D341Med (cell line): Measurements from ENCODE around the gene ZBTB8A.
"Not testable (repeated sequence)": the region's sequence is repeated elsewhere in the genome, so short reads cannot be mapped to it uniquely, and the experiment has no call there.

Experiments
- DNase-seq: peaks from one replicate; pipeline ENCODE4 v3.0.0; 2012; ENCODE audit warnings: low spot score

Gene ZBTB8A

GRCh38 chr1:32538887-32539583 lies at the start of gene ZBTB8A:
Gene ZBTB8A, plus strand, starts transcription at chr1:32539427. Its CDS starts 53,505 bp downstream, at chr1:32592932.
- peak; percentile 80 for DNase-seq

- no peak for DNase-seq
These were observed 49.3 kb upstream of the ZBTB8A start for GRCh38 chr1:32489774-32490454.

- no peak for DNase-seq
These were observed 47.8 kb upstream of the ZBTB8A start for GRCh38 chr1:32491386-32491785.

GRCh38 chr1:32494196-32494595 lies 45.0 kb upstream of the ZBTB8A start:
- DNase-seq, result no peak

GRCh38 chr1:32494711-32495337 lies 44.4 kb upstream of the ZBTB8A start:
- DNase-seq, result no peak

- no peak for DNase-seq
These were observed 43.1 kb upstream of the ZBTB8A start for GRCh38 chr1:32496127-32496526.

- DNase-seq, result peak; percentile 49
These were observed 40.5 kb upstream of the ZBTB8A start for GRCh38 chr1:32498751-32499150.

GRCh38 chr1:32500387-32501209 lies 38.6 kb upstream of the ZBTB8A start:
- peak; percentile 88 for DNase-seq

- DNase-seq, result no peak
These were observed 37.4 kb upstream of the ZBTB8A start for GRCh38 chr1:32501865-32502264.

- DNase-seq, result no peak
These were observed 36.1 kb upstream of the ZBTB8A start for GRCh38 chr1:32503153-32503552.

GRCh38 chr1:32507021-32507420 lies 32.2 kb upstream of the ZBTB8A start:
- no peak for DNase-seq

GRCh38 chr1:32508761-32509160 lies 30.5 kb upstream of the ZBTB8A start:
- no peak for DNase-seq

GRCh38 chr1:32509939-32510338 lies 29.3 kb upstream of the ZBTB8A start:
- DNase-seq, result no peak

GRCh38 chr1:32516402-32516801 lies 22.8 kb upstream of the ZBTB8A start:
- DNase-seq, result no peak

- no peak for DNase-seq
These were observed 20.3 kb upstream of the ZBTB8A start for GRCh38 chr1:32518976-32519375.

GRCh38 chr1:32521165-32521564 lies 18.1 kb upstream of the ZBTB8A start:
- DNase-seq, result no peak

- no peak for DNase-seq
These were observed 14.2 kb upstream of the ZBTB8A start for GRCh38 chr1:32525053-32525452.

- DNase-seq, result no peak
These were observed 13.4 kb upstream of the ZBTB8A start for GRCh38 chr1:32525661-32526444.

GRCh38 chr1:32528550-32528949 lies 10.7 kb upstream of the ZBTB8A start:
- DNase-seq, result not testable (repeated sequence)

GRCh38 chr1:32533792-32534327 lies 5.4 kb upstream of the ZBTB8A start:
- DNase-seq, result no peak

GRCh38 chr1:32536117-32536516 lies 3.1 kb upstream of the ZBTB8A start:
- DNase-seq, result no peak
